ENCODE measurements around the gene DPEP2. TPM values are rescaled to one million over a fixed set of nuclear protein-coding genes. Genes with fewer than 3 reads are reported as not detected.
"Not testable (repeated sequence)": the region's sequence is repeated elsewhere in the genome, so short reads cannot be mapped to it uniquely, and the experiment has no call there.

DPEP2 gene
- total RNA-seq, result 100 to 1,000 TPM in 2 of 5 experiments, 10 to 100 TPM in 3; 26.7 to 159 (median 85.1) TPM
- polyA plus RNA-seq, result 10 to 100 TPM; 54.3 to 57.7 TPM
- 75.4 reads per million, percentile 79 among the genes with 10 or more reads in this experiment for total RNA-seq

GRCh38 chr16:67998779-67999688, at the start of gene DPEP2:
Gene DPEP2, minus strand, starts transcription at chr16:67999484. Its CDS starts 6,272 bp downstream, at chr16:67993212.
- H3K36me3 Mint-ChIP-seq, result peaks cover 0 to 20% (median 7%) of the 10 kb centered on the region in 5 donors
- not testable (repeated sequence) for H3K27me3 ChIP-seq (ENCODE audit: control insufficient read depth in 2 of 2, insufficient read depth in 2 of 2, low read length in 2 of 2); H3K27me3 Mint-ChIP-seq; H3K9me3 ChIP-seq (ENCODE audit: control insufficient read depth in 2 of 3, low read length in 3 of 3); H3K9me3 Mint-ChIP-seq; H3K36me3 ChIP-seq (ENCODE audit: control insufficient read depth in 2 of 3, insufficient read depth in 3 of 3, low read length in 3 of 3)
- H3K4me1 Mint-ChIP-seq, result peaks cover 23 to 83% (median 58%) of the 10 kb centered on the region in 7 donors
- intact Hi-C loops (cut with micrococcal nuclease), result loop anchor here in 1 of 2 donors (1.0 kb wide), 1 partner anchor 24 kb away; the partner anchor contains the start of genes DDX28 and DUS2
- DNase-seq (peak in 8 of 9 donors; percentile 41 to 81 (median 70)), ATAC-seq (peak; percentile 94)
- Histone ChIP-seq H3K27ac (ENCODE audit: low read depth, low read length) (peak within 1 kb of the TSS; percentile 64), H3K4me3 (ENCODE audit: low read length) (peak within 1 kb of the TSS; percentile 75), H3K4me1 (ENCODE audit: control insufficient read depth in 2 of 2, insufficient read depth in 2 of 2, low read length in 2 of 2) (peaks cover 25 to 39% of the 10 kb centered on the region in 2 donors)
- CTCF ChIA-PET, result interaction anchor here (0.6 to 1.8 kb wide), 8 partner anchors 9 to 124 kb away, joined by 3 to 10 read pairs (median 4); partner anchors contain the start of genes DDX28, DUS2 and NFATC3
- peak within 1 kb of the TSS; percentile 80 to 94 (median 90) for H3K4me3 Mint-ChIP-seq
- POLR2A ChIA-PET, result interaction anchor here (0.6 to 20.6 kb wide), 30 partner anchors 9 to 277 kb away, joined by 3 to 422 read pairs (median 4); partner anchors contain the start of genes DDX28, DPEP2NB, DUS2 and NUTF2
- peak within 1 kb of the TSS; percentile 84 to 99 (median 95) for H3K27ac Mint-ChIP-seq

- Histone ChIP-seq H3K36me3 (ENCODE audit: control insufficient read depth in 2 of 3, insufficient read depth in 3 of 3, low read length in 3 of 3) (peaks cover 0 to 10% (median 0%) of the 10 kb centered on the region in 3 experiments), H3K27ac (ENCODE audit: low read depth, low read length) (no peak overlapping the region), H3K4me3 (ENCODE audit: low read length) (no peak overlapping the region), H3K4me1 (ENCODE audit: control insufficient read depth in 2 of 2, insufficient read depth in 2 of 2, low read length in 2 of 2) (no peaks in the 10 kb centered on the region), H3K27me3 (ENCODE audit: control insufficient read depth in 2 of 2, insufficient read depth in 2 of 2, low read length in 2 of 2) (no peaks in the 10 kb centered on the region), H3K9me3 (ENCODE audit: control insufficient read depth in 2 of 3, low read length in 3 of 3) (no peaks in the 10 kb centered on the region)
- intact Hi-C loops (cut with micrococcal nuclease), result loop anchor here in 1 of 2 donors (10.0 kb wide), 1 partner anchor 383 kb away; the partner anchor contains the start of genes ACD, C16orf86, ENKD1 and PARD6A
- H3K36me3 Mint-ChIP-seq, result peaks cover 0 to 27% (median 18%) of the 10 kb centered on the region in 5 donors
- H3K27me3 Mint-ChIP-seq, result no peaks in the 10 kb centered on the region
- peaks cover 4 to 12% (median 7%) of the 10 kb centered on the region in 7 donors for H3K4me1 Mint-ChIP-seq
- H3K9me3 Mint-ChIP-seq, result no peaks in the 10 kb centered on the region
- H3K4me3 Mint-ChIP-seq, result no peak overlapping the region
- DNase-seq, result no peak
- CTCF ChIA-PET, result interaction anchor here (0.7 to 1.6 kb wide), 3 partner anchors 23 to 180 kb away, joined by 3 to 4 read pairs (median 3); no protein-coding TSS in a partner anchor
- no peak overlapping the region for H3K27ac Mint-ChIP-seq
- ATAC-seq, result no peak
- POLR2A ChIA-PET, result interaction anchor here (1.2 kb wide), 2 partner anchors 8 to 45 kb away, joined by 4 to 6 read pairs; no protein-coding TSS in a partner anchor
These were observed 48.7 kb upstream of the DPEP2 start for GRCh38 chr16:68047987-68048386.

- intact Hi-C loops (cut with micrococcal nuclease), result loop anchor here in 1 of 2 donors (10.0 kb wide), 1 partner anchor 381 kb away; the partner anchor contains the start of genes ACD, C16orf86, ENKD1 and PARD6A
- POLR2A ChIA-PET, result interaction anchor here (0.6 to 0.7 kb wide), 2 partner anchors 18 to 46 kb away, joined by 3 read pairs; no protein-coding TSS in a partner anchor
- Histone ChIP-seq H3K27ac (ENCODE audit: low read depth, low read length) (no peak overlapping the region), H3K36me3 (ENCODE audit: control insufficient read depth in 2 of 3, insufficient read depth in 3 of 3, low read length in 3 of 3) (peaks cover 0 to 14% (median 0%) of the 10 kb centered on the region in 3 experiments), H3K9me3 (ENCODE audit: control insufficient read depth in 2 of 3, low read length in 3 of 3) (no peaks in the 10 kb centered on the region), H3K4me3 (ENCODE audit: low read length) (no peak overlapping the region), H3K27me3 (ENCODE audit: control insufficient read depth in 2 of 2, insufficient read depth in 2 of 2, low read length in 2 of 2) (no peaks in the 10 kb centered on the region), H3K4me1 (ENCODE audit: control insufficient read depth in 2 of 2, insufficient read depth in 2 of 2, low read length in 2 of 2) (no peaks in the 10 kb centered on the region)
- no peaks in the 10 kb centered on the region for H3K9me3 Mint-ChIP-seq
- no peaks in the 10 kb centered on the region for H3K27me3 Mint-ChIP-seq
- DNase-seq, result no peak
- H3K4me1 Mint-ChIP-seq, result peaks cover 6 to 12% (median 9%) of the 10 kb centered on the region in 7 donors
- H3K36me3 Mint-ChIP-seq, result peaks cover 0 to 23% (median 18%) of the 10 kb centered on the region in 5 donors
- H3K4me3 Mint-ChIP-seq, result no peak overlapping the region
- ATAC-seq, result no peak
- H3K27ac Mint-ChIP-seq, result peak overlapping the region in 3 of 9 donors; percentile 50 to 83 (median 76)
- CTCF ChIA-PET, result interaction anchor here (0.6 kb wide), 1 partner anchor 1311 kb away, joined by 6 read pairs; no protein-coding TSS in a partner anchor
These were observed 46.8 kb upstream of the DPEP2 start for GRCh38 chr16:68046106-68046505.

GRCh38 chr16:68041783-68042182, 42.5 kb upstream of the DPEP2 start:
- peaks cover 0 to 4% (median 0%) of the 10 kb centered on the region in 3 experiments for H3K36me3 ChIP-seq (ENCODE audit: control insufficient read depth in 2 of 3, insufficient read depth in 3 of 3, low read length in 3 of 3)
- H3K27me3 ChIP-seq (ENCODE audit: control insufficient read depth in 2 of 2, insufficient read depth in 2 of 2, low read length in 2 of 2), result no peaks in the 10 kb centered on the region
- Mint-ChIP-seq H3K27ac (no peak overlapping the region), H3K4me3 (no peak overlapping the region), H3K27me3 (no peaks in the 10 kb centered on the region), H3K9me3 (no peaks in the 10 kb centered on the region), H3K4me1 (peaks cover 11 to 27% (median 22%) of the 10 kb centered on the region in 7 donors), H3K36me3 (peaks cover 0 to 15% (median 13%) of the 10 kb centered on the region in 5 donors)
- peaks cover 2 to 4% of the 10 kb centered on the region in 2 donors for H3K4me1 ChIP-seq (ENCODE audit: control insufficient read depth in 2 of 2, insufficient read depth in 2 of 2, low read length in 2 of 2)
- no peak for DNase-seq
- no peak overlapping the region for H3K27ac ChIP-seq (ENCODE audit: low read depth, low read length)
- CTCF ChIA-PET, result interaction anchor here (0.8 to 2.7 kb wide), 10 partner anchors 17 to 521 kb away, joined by 3 to 24 read pairs (median 6); no protein-coding TSS in a partner anchor
- H3K4me3 ChIP-seq (ENCODE audit: low read length), result no peak overlapping the region
- ATAC-seq, result no peak
- intact Hi-C loops (cut with micrococcal nuclease), result loop anchor here (2.0 to 10.0 kb wide), 2 partner anchors 23 to 377 kb away; partner anchors contain the start of genes ACD (in 1 of the 2), C16orf86 (in 1 of the 2), ENKD1 (in 1 of the 2) and PARD6A (in 1 of the 2)
- no peaks in the 10 kb centered on the region for H3K9me3 ChIP-seq (ENCODE audit: control insufficient read depth in 2 of 3, low read length in 3 of 3)
- POLR2A ChIA-PET, result interaction anchor here (0.8 to 1.3 kb wide), 3 partner anchors 43 to 158 kb away, joined by 4 to 5 read pairs (median 4); partner anchors contain the start of gene DPEP2

GRCh38 chr16:68040506-68041288, 41.4 kb upstream of the DPEP2 start:
- Histone ChIP-seq H3K27ac (ENCODE audit: low read depth, low read length) (peak overlapping the region; percentile 26), H3K36me3 (ENCODE audit: control insufficient read depth in 2 of 3, insufficient read depth in 3 of 3, low read length in 3 of 3) (peaks cover 0 to 4% (median 0%) of the 10 kb centered on the region in 3 experiments), H3K9me3 (ENCODE audit: control insufficient read depth in 2 of 3, low read length in 3 of 3) (no peaks in the 10 kb centered on the region), H3K27me3 (ENCODE audit: control insufficient read depth in 2 of 2, insufficient read depth in 2 of 2, low read length in 2 of 2) (no peaks in the 10 kb centered on the region), H3K4me1 (ENCODE audit: control insufficient read depth in 2 of 2, insufficient read depth in 2 of 2, low read length in 2 of 2) (peaks cover 4 to 5% of the 10 kb centered on the region in 2 donors), H3K4me3 (ENCODE audit: low read length) (no peak overlapping the region)
- ChIA-PET POLR2A (interaction anchor here (0.6 to 2.2 kb wide), 15 partner anchors 10 to 455 kb away, joined by 3 to 16 read pairs (median 4); partner anchors contain the start of genes DPEP2 and PSKH1), CTCF (interaction anchor here (0.6 to 2.9 kb wide), 31 partner anchors 11 to 446 kb away, joined by 3 to 24 read pairs (median 5); partner anchors contain the start of genes DDX28, DPEP2 and DUS2)
- ATAC-seq, result peak; percentile 100
- Mint-ChIP-seq H3K4me3 (peak overlapping the region in 1 of 10 donors; percentile 9), H3K27ac (peak overlapping the region; percentile 28 to 87 (median 61)), H3K36me3 (peaks cover 0 to 17% (median 11%) of the 10 kb centered on the region in 5 donors), H3K4me1 (peaks cover 5 to 26% (median 18%) of the 10 kb centered on the region in 7 donors), H3K27me3 (no peaks in the 10 kb centered on the region), H3K9me3 (no peaks in the 10 kb centered on the region)
- peak; percentile 81 to 95 (median 87) for DNase-seq
- intact Hi-C loops (cut with micrococcal nuclease), result loop anchor here (1.0 to 10.0 kb wide), 10 partner anchors 17 to 519 kb away; partner anchors contain the start of genes PSMB10 (in 2 of the 2), ACD (in 1 of the 2), C16orf86 (in 1 of the 2) and DDX28 (in 1 of the 2)
